Ramos (cell line): ENCODE data around the gene ISCU.
"Not testable (repeated sequence)": the region's sequence is repeated elsewhere in the genome, so short reads cannot be mapped to it uniquely, and the experiment has no call there.

Experiments
- in situ Hi-C: fragments of 300-500 bp; cut with MboI; formaldehyde crosslinking; loops from one replicate; pipeline ENCODE4 v1.14.3; 2022; ENCODE audit warnings: low sequenced_read_pairs; ENCODE audit not compliant: unreplicated experiment

Gene ISCU

DNA sequence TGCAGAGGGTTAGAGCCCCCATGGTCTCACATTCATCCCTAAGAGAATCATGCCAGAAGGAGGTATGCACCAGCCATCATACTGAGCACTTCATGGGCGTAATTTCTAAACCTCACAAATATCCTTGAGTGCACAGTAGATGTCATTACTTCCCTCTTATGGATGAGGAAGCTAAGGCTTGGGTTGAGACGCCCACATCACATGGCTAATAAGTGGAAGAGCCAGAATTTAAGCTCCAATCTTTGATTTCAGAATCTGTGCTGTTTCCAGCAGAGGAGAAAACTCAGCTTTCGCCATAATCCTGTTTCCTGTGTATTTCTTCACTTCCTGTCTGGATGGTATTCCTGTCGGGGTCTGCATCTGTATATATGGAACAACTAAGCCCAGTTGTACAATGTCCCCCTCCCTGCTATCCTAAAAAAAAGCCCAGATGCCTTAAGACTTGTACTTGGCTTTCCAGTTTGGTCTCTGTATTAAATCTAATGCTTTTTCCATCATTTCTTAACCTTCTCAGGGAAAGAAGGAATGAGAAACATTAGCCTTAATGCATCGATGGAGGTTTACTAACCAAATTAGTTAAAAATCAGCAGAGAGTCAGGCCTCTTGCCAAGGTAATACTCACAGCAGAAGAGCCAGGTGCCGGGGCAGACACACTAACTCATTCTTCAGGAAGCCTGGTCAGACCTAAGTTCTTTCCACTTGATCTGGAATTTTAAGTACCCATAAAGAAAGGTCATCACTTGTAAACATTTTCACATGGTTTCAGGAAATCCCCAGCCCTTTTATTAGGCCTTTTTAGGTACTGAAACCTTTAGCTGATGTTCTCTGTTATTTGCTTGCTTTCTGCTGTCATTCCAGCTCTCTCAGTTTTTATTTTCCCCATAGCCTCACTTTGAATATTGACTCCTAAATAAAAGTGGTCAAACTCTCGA is 5.3 kb downstream of the ISCU start:
- in situ Hi-C loops = loop anchor here (5.0 to 10.0 kb wide), 4 partner anchors 50 to 527 kb away; partner anchors contain the start of genes ALKBH2 and UNG

DNA sequence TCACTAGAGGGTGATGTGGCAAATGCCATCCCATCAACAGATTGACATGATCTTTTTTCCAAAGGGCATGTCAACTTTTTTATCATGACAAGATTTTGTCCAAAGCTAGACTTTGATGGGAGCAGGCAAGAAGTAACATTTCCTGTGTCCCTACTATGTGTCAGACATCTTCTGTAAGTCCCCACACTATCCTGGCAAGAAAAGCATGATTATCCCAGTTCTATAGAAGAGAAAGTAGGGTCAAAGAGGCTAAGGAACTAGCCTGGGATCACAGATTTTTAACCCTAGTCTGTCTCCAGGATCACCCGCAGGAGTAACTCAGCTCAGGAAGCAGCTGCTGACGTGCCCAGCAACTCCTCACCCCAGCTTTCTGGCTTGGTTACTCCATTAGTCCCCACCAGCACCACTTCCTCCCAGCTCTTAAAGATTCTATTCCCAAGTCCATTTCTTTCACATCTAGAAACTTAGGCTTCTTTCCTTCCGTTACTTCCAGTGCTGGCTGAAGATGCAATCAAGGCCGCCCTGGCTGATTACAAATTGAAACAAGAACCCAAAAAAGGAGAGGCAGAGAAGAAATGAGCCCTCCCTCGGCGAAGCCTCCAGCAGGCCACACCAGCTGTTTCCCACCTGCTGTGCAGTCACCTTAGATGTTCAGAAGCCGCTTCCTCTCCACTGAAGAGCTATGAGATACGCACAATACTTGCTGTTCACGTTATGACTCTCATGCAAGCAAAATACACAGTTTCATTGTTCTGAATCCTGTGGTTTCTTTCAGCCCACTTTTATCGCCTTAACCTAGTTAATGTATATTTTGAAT is 6.2 kb downstream of the ISCU start:
- in situ Hi-C loops = loop anchor here (5.0 to 10.0 kb wide), 4 partner anchors 49 to 526 kb away; partner anchors contain the start of genes ALKBH2 and UNG

GRCh38 chr12:108570743-108571608 is 8.6 kb downstream of the ISCU start:
- in situ Hi-C loops = no loop called here

DNA sequence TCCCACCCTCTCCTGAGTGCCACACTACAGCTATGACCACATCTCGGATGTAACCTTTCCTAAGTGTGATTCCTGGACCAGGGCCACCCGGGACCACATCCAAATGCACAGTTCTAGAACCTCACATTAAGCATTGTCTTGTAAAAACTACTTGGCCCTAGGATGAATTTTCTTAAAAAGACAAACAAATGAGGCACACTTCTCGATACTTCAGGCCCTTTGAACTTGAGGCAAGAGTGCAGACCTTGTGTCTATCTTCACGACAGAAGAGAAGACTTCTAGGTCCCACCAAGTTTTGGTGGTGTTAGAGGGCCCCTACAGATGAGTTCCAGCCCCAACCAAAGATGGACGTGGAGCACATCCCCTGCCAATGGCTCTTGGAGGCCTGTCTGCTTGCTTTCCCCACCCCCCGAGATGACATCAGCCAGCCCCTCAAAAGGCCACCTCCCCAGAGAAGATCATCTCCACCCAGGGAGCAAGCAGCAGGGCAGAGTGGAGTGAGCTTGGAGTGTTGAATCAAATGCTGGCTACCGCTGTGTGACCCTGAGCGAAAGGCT is 9.3 kb downstream of the ISCU start:
- in situ Hi-C loops = no loop called here

- in situ Hi-C loops = no loop called here
Measured at GRCh38 chr12:108572166-108572790, 9.9 kb downstream of the ISCU start.

DNA sequence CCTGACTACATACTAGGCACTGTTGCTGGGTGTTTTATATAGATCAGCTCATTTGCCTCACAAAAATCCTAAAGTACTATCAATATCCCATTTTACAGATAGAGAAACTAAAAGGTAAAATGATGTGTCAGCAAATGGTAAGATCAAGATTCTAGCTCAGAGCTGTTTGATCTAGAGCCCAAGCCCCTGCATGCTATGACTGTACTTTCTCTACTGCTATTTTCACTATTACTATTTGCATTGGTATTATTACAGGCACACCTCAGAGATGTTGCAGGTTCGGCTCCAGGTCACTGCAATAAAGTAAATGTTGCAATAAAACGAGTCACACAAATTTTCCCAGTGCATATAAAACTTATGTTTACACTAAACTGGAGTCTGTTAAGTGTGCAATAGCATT is 10.9 kb downstream of the ISCU start:
- in situ Hi-C loops = no loop called here

GRCh38 chr12:108574276-108574675 is 11.9 kb downstream of the ISCU start:
- in situ Hi-C loops = not testable (repeated sequence)

DNA sequence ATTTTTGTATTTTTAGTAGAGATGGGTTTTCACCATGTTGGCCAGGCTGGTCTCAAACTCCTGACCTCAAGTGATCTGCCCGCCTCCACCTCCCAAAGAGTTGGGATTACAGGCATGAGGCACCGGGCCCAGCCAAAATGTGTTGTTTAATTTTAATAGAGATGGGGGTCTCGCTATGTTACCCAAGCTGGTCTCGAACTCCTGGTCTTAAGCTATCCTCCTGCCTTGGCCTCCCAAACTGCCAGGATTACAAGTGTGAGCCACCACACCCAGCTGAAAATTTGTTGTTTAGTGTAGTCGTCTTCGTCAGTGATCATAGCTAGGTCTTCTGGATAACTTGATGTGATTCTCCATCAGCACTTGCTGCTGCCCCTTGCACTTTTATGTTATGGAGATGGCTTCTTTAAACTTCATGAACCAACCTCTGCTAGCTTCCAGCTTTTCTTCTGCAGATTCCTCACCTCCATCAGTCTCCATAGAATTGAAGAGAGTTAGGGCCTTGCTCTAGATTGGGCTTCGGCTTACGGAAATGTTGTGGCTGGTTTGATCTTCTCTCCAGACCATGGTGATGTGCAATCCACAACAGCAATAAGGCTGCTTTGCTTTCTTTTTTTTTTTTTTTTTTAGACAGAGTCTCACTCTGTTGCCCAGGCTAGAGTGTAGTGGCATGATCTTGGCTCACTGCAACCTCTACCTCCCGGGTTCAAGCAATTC is 13.0 kb downstream of the ISCU start:
- in situ Hi-C loops = no loop called here

DNA sequence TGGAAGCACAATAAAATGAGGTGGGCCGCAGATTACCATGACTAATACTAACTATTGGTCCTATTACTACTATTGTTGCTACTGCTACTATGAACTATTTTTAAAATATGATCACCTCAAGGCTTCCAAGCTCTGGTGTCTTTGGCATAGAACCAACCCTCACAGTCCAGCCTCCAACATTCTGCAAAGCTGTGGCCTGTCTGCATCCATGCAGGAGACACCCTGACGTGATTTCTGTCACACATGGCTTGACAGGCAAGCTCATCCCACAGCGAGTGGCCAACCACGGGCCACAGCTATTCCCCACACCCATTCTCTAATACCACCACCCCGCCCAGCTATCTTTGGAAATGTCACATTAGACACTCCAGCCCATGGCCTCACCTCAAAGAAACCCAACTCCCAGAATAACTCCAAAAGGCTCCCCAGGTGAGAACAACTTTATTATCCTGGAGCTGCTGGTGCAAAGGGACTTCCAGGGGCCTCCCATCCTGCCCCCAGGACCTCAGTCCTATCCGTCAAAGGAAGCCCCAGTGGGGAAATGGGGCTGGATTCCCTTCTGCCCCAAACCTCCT is 14.4 kb downstream of the ISCU start:
- in situ Hi-C loops = no loop called here

- in situ Hi-C loops = no loop called here
Measured at GRCh38 chr12:108577458-108577857, 15.1 kb downstream of the ISCU start.

DNA sequence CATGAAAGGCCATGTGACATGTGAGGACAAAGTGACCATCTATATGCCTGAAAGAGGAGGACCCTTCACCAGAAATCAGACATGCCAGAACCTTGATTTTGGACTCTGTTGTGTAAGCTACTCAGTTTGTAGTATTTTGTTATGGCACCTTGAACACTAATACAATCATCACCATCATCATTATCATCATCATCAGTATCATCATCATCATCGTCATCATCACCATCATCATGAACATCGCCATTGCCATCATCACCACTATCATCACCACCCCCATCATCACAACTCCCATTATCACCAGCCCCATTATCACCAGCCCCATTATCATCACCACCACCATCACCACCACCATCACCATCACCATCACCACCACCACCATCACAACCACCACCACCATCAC is 15.9 kb downstream of the ISCU start:
- in situ Hi-C loops = no loop called here

- in situ Hi-C loops = no loop called here
Measured at GRCh38 chr12:108578813-108579212, 16.4 kb downstream of the ISCU start.

- in situ Hi-C loops = no loop called here
Measured at GRCh38 chr12:108580531-108580930, 18.1 kb downstream of the ISCU start.

GRCh38 chr12:108581311-108582227 is 19.2 kb downstream of the ISCU start:
- in situ Hi-C loops = no loop called here

DNA sequence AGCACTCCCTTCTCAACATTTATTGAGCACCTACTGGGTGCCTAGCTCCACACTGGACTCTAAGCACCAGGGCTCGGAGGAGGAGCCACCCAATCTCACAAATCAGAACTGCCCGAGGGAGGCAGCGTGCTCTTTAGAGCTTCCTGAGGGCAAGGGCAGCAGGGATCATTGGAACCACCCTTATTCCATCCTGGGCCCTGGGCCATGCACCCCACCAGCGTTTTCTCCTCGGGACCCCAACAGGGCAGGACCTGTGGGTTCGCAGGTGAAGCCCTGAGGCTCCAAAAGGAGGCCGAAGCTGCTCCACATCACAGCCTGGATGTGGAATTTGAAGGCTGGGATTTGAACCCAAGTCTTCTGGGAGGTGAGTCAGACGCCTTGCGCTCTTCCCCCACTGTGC is 20.1 kb downstream of the ISCU start:
- in situ Hi-C loops = no loop called here

DNA sequence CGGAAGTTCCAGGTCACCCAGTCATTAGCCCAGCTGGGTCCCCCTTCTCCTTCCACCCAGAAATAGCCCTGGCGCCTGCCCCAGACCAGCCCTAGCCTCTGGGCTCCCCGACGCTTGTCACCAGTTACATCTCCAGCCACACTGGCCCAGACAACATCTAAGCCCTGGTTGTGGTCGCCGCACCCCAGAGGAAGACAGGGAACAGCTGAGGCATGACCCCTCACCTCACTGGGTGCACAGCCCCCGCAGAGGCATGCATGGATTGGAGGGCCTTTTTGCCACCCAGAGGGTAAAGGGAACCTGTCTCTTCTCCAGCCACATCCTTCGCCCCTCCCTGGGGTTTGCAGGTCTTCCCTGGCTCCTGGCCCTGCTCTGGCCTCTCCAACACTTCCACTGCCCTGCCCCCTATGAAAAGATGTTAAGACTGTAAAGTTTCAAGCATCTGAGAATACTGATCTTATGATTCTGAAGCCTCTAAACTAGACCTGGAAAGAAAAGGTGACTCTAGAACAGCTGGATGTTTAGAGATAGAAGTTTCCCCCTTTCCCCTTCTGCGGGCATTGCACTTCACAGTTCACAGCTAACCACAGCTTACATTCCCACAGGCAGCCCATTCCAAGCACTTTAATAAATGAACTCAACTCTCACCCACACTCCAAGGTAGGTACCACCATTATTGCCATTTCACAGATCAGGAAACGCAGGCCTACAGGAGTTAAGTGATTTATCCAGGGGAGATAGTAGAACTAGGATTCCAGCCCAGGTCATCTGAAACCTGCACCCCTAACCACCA is 20.8 kb downstream of the ISCU start:
- in situ Hi-C loops = no loop called here

DNA sequence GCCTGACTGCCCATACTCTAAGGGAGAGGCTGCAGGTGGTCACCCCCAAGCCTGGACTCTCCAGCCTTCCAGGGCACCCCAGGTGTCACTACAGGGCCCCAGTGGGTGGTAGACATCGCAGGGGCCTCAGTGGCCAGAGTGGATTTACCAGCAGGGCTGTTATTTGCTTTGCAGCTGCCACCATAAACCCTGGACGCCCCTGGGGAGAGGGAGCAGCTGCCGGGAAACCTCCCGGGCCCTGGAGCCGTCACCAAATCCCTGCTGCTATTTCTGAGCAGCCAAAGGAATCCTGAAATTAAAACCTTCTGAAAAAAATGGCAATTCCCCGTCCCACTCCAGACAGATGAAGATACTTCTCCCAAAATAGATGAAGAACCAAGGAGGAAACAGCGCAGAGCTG is 21.6 kb downstream of the ISCU start:
- in situ Hi-C loops = no loop called here
